Tibial nerve (tissue), 4 donors: Measurements from ENCODE around the gene RAB17. TPM values are rescaled to one million over a fixed set of nuclear protein-coding genes. Genes with fewer than 3 reads are reported as not detected.
"Not testable (repeated sequence)": the region's sequence is repeated elsewhere in the genome, so short reads cannot be mapped to it uniquely, and the experiment has no call there.

Experiments used
- DNase-seq, 2 donors: peaks; one replicate each; pipeline ENCODE4 v3.0.0-alpha.2; 2019; ENCODE audit warnings: low spot score in 2 of 2
- H3K27ac ChIP-seq, 4 donors: fragments of 200-600 bp; sonication (generic) in 3 of 4; one replicate each; pipeline ENCODE4 v1.5.1; 2017 to 2019; ENCODE audit warnings: mild to moderate bottlenecking in 1 of 4
- H3K27me3 ChIP-seq, 2 donors: fragments of 200-600 bp; sonication (generic) in 1 of 2; one replicate each; pipeline versions ENCODE4 v1.5.1 to v1.6.0; 2017 to 2019
- H3K36me3 ChIP-seq, 3 donors: fragments of 200-600 bp; sonication (generic); one replicate each; pipeline ENCODE4 v1.5.1; 2018 to 2019
- H3K4me1 ChIP-seq, 4 donors: fragments of 200-600 bp; sonication (generic) in 3 of 4; one replicate each; pipeline ENCODE4 v1.5.1; 2017 to 2019
- H3K4me3 ChIP-seq, 4 donors: fragments of 200-600 bp; sonication (generic) in 3 of 4; one replicate each; pipeline ENCODE4 v1.5.1; 2017 to 2019; ENCODE audit warnings: mild to moderate bottlenecking in 1 of 4, moderate library complexity in 1 of 4
- H3K9me3 ChIP-seq, 4 donors: fragments of 200-600 bp; sonication (generic) in 3 of 4; one replicate each; pipeline ENCODE4 v1.5.1; 2017 to 2019
- EP300 ChIP-seq, 2 donors: sonication (generic); formaldehyde crosslinking; IDR thresholded peaks; one replicate each; pipeline ENCODE4 v1.6.1; 2017; ENCODE audit warnings: antibody characterized with exemption in 2 of 2, mild to moderate bottlenecking in 1 of 2
- POLR2A ChIP-seq, 2 donors: fragments of 450-650 bp; IDR thresholded peaks; one replicate each; pipeline ENCODE4 v1.6.1; 2017; ENCODE audit warnings: antibody characterized with exemption in 2 of 2, mild to moderate bottlenecking in 2 of 2, moderate library complexity in 2 of 2
- WGBS, 2 donors: methylation state at CpG; one replicate each; pipeline ENCODE4 v1.1.5; 2018; 5-methylcytosine and 5-hydroxymethylcytosine counted together
- total RNA-seq, 4 donors: library from RNA; depleted of rRNA; stranded (reverse); fragments of >200 nt; gene quantifications; one replicate each; pipeline ENCODE4 v1.1.0, GENCODE V29; 2016
- TF ChIP-seq, protein P1 (sequence below), 5 experiments: fragments of 200-600 bp in 3 of 5; fragments of 450-650 bp in 2 of 5; sonication (generic) in 3 of 5; IDR thresholded peaks; one replicate each; pipeline ENCODE4 v1.5.1; 2016 to 2019; ENCODE audit warnings: antibody characterized with exemption in 5 of 5, mild to moderate bottlenecking in 3 of 5, moderate library complexity in 2 of 5

RAB17 gene
- total RNA-seq, 4 donors from 2014 or later, result 0.63 to 2.1 TPM; not detected in 2

DNA sequence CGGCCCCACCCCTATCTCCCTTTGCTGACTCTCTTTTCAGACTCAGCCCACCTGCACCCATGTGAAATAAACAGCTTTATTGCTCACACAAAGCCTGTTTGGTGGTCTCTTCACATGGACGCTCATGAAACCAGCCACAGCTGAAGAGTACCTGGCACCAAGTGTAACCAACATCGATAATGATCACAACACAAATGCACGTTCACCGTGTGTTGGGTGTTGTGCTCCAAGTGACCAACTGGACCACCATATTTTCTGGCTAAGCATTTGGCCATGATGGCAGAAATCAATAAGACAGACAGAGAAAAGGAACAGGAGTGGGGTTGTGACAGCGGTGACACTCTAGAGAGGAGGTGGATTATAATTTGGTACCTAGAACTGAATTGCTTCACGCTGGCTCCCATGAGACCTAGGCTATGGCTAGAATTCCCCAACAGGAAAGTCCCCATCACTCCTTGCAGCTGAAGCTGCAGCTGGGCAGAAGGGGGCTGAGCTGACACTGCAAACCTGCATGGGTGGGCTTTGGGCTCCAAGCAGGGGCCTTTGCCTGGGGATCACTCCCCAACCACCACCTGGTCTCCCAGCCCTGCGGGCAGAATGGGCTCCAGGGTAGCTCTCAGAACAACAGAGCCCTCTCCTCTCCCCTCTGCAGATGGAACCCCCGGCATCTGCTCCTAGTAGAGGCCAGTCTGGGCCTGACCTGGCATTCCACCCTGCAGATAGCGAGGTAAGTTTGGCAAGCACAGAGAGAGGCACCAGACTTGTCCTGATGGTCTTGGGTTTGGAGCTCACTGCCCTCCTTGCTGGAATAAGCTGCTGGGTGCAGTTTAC, 22.2 kb upstream of the RAB17 start:
- no peak for DNase-seq
- Histone ChIP-seq H3K4me1 (peaks cover 0 to 26% (median 17%) of the 10 kb centered on the region in 4 donors), H3K4me3 (no peak overlapping the region), H3K27ac (no peak overlapping the region), H3K9me3 (no peaks in the 10 kb centered on the region), H3K36me3 (no peaks in the 10 kb centered on the region), H3K27me3 (no peaks in the 10 kb centered on the region)
- TF ChIP-seq POLR2A (IDR thresholded peaks at IDR 0.05) (no peak), EP300 (IDR thresholded peaks at IDR 0.05) (no peak)
- TF ChIP-seq, protein P1, sequence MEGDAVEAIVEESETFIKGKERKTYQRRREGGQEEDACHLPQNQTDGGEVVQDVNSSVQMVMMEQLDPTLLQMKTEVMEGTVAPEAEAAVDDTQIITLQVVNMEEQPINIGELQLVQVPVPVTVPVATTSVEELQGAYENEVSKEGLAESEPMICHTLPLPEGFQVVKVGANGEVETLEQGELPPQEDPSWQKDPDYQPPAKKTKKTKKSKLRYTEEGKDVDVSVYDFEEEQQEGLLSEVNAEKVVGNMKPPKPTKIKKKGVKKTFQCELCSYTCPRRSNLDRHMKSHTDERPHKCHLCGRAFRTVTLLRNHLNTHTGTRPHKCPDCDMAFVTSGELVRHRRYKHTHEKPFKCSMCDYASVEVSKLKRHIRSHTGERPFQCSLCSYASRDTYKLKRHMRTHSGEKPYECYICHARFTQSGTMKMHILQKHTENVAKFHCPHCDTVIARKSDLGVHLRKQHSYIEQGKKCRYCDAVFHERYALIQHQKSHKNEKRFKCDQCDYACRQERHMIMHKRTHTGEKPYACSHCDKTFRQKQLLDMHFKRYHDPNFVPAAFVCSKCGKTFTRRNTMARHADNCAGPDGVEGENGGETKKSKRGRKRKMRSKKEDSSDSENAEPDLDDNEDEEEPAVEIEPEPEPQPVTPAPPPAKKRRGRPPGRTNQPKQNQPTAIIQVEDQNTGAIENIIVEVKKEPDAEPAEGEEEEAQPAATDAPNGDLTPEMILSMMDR (IDR thresholded peaks at IDR 0.05), result no peak
- WGBS, 2 donors, result 95 to 97% methylated on average over 8 to 10 of the region's 10 CpGs

DNA sequence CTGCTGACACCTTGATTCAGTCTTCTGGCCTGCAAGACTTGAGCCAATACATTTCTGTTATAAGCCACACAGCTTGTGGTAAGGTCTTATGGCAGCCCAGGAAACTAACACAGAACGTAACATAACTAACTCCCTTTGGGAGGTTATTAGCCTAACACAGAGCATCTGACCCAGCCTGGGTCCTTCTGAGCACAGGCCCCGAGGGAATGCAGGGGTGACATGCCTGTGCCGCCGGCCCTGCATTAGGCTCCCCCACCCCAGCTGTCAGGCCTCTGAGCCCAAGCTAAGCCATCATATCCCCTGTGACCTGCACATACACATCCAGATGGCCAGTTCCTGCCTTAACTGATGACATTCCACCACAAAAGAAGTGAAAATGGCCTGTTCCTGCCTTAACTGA, 16.0 kb upstream of the RAB17 start:
- H3K27me3 ChIP-seq, H3K36me3 ChIP-seq, DNase-seq, H3K4me3 ChIP-seq, H3K9me3 ChIP-seq, H3K27ac ChIP-seq: not testable (repeated sequence)
- H3K4me1 ChIP-seq, result peaks cover 0 to 13% (median 0%) of the 10 kb centered on the region in 4 donors
- WGBS, 2 donors, result 90 to 93% methylated on average over 3 to 4 of the region's 4 CpGs

DNA sequence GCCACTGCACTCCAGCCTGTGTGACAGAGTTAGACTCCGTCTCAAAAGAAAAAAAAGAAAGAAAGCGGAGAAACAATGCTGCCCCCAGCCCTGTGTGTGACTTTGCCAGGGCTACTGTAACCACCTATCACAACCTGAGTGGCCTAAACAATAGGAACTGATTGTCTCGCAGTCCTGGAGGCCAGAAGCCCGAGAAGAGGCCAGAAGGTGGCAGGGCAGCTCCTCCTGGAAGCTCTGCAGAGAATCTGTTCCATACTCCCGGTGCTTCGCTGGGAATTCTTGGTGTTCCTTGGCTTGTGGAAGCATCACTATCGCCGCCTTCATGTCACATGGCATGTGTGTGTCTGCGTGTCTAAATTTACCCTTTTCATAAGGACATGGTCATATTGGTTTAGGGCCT, 14.4 kb upstream of the RAB17 start:
- TF ChIP-seq, protein P1 (IDR thresholded peaks at IDR 0.05), result no peak
- TF ChIP-seq EP300 (IDR thresholded peaks at IDR 0.05) (no peak), POLR2A (IDR thresholded peaks at IDR 0.05) (no peak)
- 87 to 90% methylated on average over 9 of the region's 9 CpGs for WGBS, 2 donors
- H3K9me3 ChIP-seq, result no peaks in the 10 kb centered on the region

DNA sequence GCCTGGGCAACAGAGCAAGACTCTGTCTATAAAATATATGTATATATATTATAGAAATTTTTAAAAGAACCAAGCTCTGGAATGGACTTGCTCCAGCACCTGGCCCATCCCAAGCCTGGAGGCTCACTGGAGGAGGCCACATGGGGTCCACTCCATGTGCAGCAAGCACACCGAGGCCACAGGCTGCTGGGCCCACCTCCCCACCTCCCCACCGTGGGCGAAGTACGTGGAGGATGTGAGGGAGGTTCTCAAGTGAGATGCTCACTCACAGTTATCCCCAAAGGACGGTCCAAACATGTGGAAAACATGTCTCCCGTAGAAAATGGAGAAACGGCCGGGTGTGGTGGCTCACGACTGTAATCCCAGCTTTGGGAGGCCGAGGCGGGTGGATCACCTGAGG, 13.9 kb upstream of the RAB17 start:
- peak overlapping the region in 2 of 4 donors; percentile 26 to 51 for H3K27ac ChIP-seq
- H3K4me1 ChIP-seq, result peaks cover 0 to 21% (median 0%) of the 10 kb centered on the region in 4 donors
- TF ChIP-seq EP300 (IDR thresholded peaks at IDR 0.05), result no peak
- TF ChIP-seq POLR2A (IDR thresholded peaks at IDR 0.05), result no peak
- TF ChIP-seq, protein P1 (IDR thresholded peaks at IDR 0.05), result no peak
- no peaks in the 10 kb centered on the region for H3K36me3 ChIP-seq
- H3K4me3 ChIP-seq, result no peak overlapping the region
- H3K27me3 ChIP-seq, result no peaks in the 10 kb centered on the region
- DNase-seq, result no peak
- no peaks in the 10 kb centered on the region for H3K9me3 ChIP-seq
- 84 to 89% methylated on average over 11 of the region's 11 CpGs for WGBS, 2 donors

More for the DNA sequence above, 14.4 kb upstream of the RAB17 start:
- Histone ChIP-seq H3K27me3 (no peaks in the 10 kb centered on the region), H3K4me3 (no peak overlapping the region), H3K36me3 (no peaks in the 10 kb centered on the region), H3K4me1 (peaks cover 0 to 21% (median 0%) of the 10 kb centered on the region in 4 donors), H3K27ac (no peak overlapping the region)
- DNase-seq, result no peak

DNA sequence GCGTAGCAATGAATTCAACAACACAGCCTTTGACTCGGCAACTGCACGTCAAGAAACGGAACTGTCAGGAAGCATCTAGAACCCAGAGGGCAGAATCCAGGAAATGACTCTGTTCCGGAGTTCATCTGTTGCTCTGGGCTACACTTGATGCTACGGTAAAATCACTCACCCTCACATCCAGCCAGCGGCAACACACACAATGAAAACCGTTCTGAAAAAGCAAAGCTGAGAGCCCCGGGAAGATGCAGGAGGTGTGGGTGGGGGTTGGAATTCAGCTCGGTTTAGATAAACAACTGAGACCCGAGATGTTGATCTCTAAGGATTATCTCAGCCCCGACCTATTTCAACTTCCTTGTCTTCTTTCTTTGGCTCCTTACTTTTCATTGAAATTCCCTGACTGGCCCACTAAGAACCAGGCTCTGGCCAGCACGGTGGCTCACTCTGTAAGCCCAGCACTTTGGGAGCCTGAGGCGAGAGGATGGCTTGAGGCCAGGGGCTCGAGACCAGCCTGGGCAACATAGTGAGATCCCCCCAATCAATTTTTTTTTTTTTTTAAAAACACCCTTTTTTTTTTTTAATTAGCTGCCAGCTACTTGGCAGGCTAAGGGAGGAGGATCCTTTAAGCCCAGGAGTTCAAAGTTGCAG, 13.3 kb upstream of the RAB17 start:
- Histone ChIP-seq H3K36me3 (no peaks in the 10 kb centered on the region), H3K4me1 (peaks cover 0 to 21% (median 0%) of the 10 kb centered on the region in 4 donors), H3K4me3 (peak overlapping the region in 1 of 4 donors; percentile 19), H3K9me3 (no peaks in the 10 kb centered on the region), H3K27me3 (no peaks in the 10 kb centered on the region), H3K27ac (peak overlapping the region in 3 of 4 donors; percentile 26 to 51 (median 46))
- DNase-seq, result peak in 1 of 2 donors; percentile 57
- TF ChIP-seq EP300 (IDR thresholded peaks at IDR 0.05), result peak; percentile 49 to 82
- TF ChIP-seq, protein P1 (IDR thresholded peaks at IDR 0.05), result no peak
- peak; percentile 22 to 47 for TF ChIP-seq POLR2A (IDR thresholded peaks at IDR 0.05)
- 14 to 19% methylated on average over 15 of the region's 15 CpGs for WGBS, 2 donors
